Stimulated activated CD8-positive, alpha-beta memory T cell treated with anti-CD3 and anti-CD28 coated beads, Interleukin-7, amount 100 ng/mL, for 4 hours (primary cell): ENCODE results near the gene RIMBP2.

Experiments
- DNase-seq, 2 donors: peaks; one replicate each; pipeline ENCODE4 v3.0.0-alpha.2; 2020; ENCODE audit warnings: low read depth in 2 of 2

RIMBP2 gene

GRCh38 chr12:130571734-130572133 lies 144.4 kb downstream of the RIMBP2 start:
- DNase-seq = no peak

- no peak for DNase-seq
Observed at GRCh38 chr12:130571089-130571488, 145.0 kb downstream of the RIMBP2 start.

- DNase-seq = no peak
Observed at GRCh38 chr12:130569521-130569920, 146.6 kb downstream of the RIMBP2 start.

- DNase-seq = no peak
Observed at GRCh38 chr12:130568501-130568900, 147.6 kb downstream of the RIMBP2 start.

- no peak for DNase-seq
Observed at GRCh38 chr12:130568041-130568440, 148.1 kb downstream of the RIMBP2 start.

GRCh38 chr12:130566446-130567155 lies 149.5 kb downstream of the RIMBP2 start:
- DNase-seq = no peak

GRCh38 chr12:130565189-130565588 lies 150.9 kb downstream of the RIMBP2 start:
- no peak for DNase-seq

- no peak for DNase-seq
Observed at GRCh38 chr12:130563323-130563722, 152.8 kb downstream of the RIMBP2 start.

GRCh38 chr12:130562716-130563115 lies 153.4 kb downstream of the RIMBP2 start:
- no peak for DNase-seq

GRCh38 chr12:130560321-130560720 lies 155.8 kb downstream of the RIMBP2 start:
- no peak for DNase-seq

- no peak for DNase-seq
Observed at GRCh38 chr12:130559806-130560205, 156.3 kb downstream of the RIMBP2 start.

- DNase-seq = no peak
Observed at GRCh38 chr12:130557886-130558765, 158.0 kb downstream of the RIMBP2 start.

GRCh38 chr12:130557201-130557600 lies 158.9 kb downstream of the RIMBP2 start:
- no peak for DNase-seq

- DNase-seq = no peak
Observed at GRCh38 chr12:130556486-130557055, 159.5 kb downstream of the RIMBP2 start.

GRCh38 chr12:130555628-130556485 lies 160.2 kb downstream of the RIMBP2 start:
- no peak for DNase-seq

GRCh38 chr12:130555221-130555620 lies 160.9 kb downstream of the RIMBP2 start:
- DNase-seq = no peak

- no peak for DNase-seq
Observed at GRCh38 chr12:130552483-130552996, 163.6 kb downstream of the RIMBP2 start.

GRCh38 chr12:130549361-130549760 lies 166.7 kb downstream of the RIMBP2 start:
- no peak for DNase-seq

- no peak for DNase-seq
Observed at GRCh38 chr12:130547480-130548155, 168.5 kb downstream of the RIMBP2 start.

GRCh38 chr12:130546494-130546893 lies 169.6 kb downstream of the RIMBP2 start:
- no peak for DNase-seq

- no peak for DNase-seq
Observed at GRCh38 chr12:130545475-130545874, 170.6 kb downstream of the RIMBP2 start.
